PC-3 (cell line): ENCODE data around the gene MPZL3.

Source experiments
- CTCF ChIP-seq: fragments of 300-600 bp; sonication (generic); conservative IDR thresholded peaks from 2 replicates; pipeline ENCODE4 v1.5.1; 2017; ENCODE audit warnings: antibody characterized with exemption, low read depth, mild to moderate bottlenecking, low read length
- EZH2 ChIP-seq: fragments of 300-600 bp; sonication (generic); IDR thresholded peaks from one replicate; pipeline ENCODE4 v1.6.1; 2017; ENCODE audit warnings: antibody characterized with exemption, mild to moderate bottlenecking, low read length; ENCODE audit not compliant: unreplicated experiment

- TF ChIP-seq CTCF (no peak), EZH2 (no peak)
These were observed 9.0 kb downstream of the MPZL3 start for GRCh38 chr11:118243161-118243560.
